Lower leg skin (tissue), 3 donors: Measurements from ENCODE around the gene NME3.

Experiments used
- POLR2A ChIP-seq, 2 donors: fragments of 450-650 bp; IDR thresholded peaks; one replicate each; pipeline ENCODE4 v1.6.1; 2016 to 2017; ENCODE audit warnings: antibody characterized with exemption in 2 of 2, mild to moderate bottlenecking in 1 of 2, moderate library complexity in 1 of 2
- TF ChIP-seq, protein P1 (sequence below), 3 donors: fragments of 450-650 bp; IDR thresholded peaks; one replicate each; pipeline ENCODE4 v1.5.1; 2016; ENCODE audit warnings: antibody characterized with exemption in 3 of 3, mild to moderate bottlenecking in 3 of 3, moderate library complexity in 2 of 3

GRCh38 chr16:1776672-1776955 is 5.3 kb upstream of the NME3 start:
- TF ChIP-seq, protein P1, sequence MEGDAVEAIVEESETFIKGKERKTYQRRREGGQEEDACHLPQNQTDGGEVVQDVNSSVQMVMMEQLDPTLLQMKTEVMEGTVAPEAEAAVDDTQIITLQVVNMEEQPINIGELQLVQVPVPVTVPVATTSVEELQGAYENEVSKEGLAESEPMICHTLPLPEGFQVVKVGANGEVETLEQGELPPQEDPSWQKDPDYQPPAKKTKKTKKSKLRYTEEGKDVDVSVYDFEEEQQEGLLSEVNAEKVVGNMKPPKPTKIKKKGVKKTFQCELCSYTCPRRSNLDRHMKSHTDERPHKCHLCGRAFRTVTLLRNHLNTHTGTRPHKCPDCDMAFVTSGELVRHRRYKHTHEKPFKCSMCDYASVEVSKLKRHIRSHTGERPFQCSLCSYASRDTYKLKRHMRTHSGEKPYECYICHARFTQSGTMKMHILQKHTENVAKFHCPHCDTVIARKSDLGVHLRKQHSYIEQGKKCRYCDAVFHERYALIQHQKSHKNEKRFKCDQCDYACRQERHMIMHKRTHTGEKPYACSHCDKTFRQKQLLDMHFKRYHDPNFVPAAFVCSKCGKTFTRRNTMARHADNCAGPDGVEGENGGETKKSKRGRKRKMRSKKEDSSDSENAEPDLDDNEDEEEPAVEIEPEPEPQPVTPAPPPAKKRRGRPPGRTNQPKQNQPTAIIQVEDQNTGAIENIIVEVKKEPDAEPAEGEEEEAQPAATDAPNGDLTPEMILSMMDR (IDR thresholded peaks at IDR 0.05) = no peak
- no peak for TF ChIP-seq POLR2A (IDR thresholded peaks at IDR 0.05)
